NCI-H2196 (cell line): Measurements from ENCODE around the gene SURF4.

Experiments
- DNase-seq: peaks from one replicate; lab custom pipeline; 2025; ENCODE audit not compliant: unreplicated experiment; lab: John Stamatoyannopoulos, UW

The SURF4 gene

GRCh38 chr9:133353548-133353947 is 22.3 kb downstream of the SURF4 start:
- no peak for DNase-seq

- no peak for DNase-seq
These were observed 23.1 kb downstream of the SURF4 start for GRCh38 chr9:133352635-133353340.

- DNase-seq: no peak
These were observed 23.8 kb downstream of the SURF4 start for GRCh38 chr9:133351908-133352634.

DNA sequence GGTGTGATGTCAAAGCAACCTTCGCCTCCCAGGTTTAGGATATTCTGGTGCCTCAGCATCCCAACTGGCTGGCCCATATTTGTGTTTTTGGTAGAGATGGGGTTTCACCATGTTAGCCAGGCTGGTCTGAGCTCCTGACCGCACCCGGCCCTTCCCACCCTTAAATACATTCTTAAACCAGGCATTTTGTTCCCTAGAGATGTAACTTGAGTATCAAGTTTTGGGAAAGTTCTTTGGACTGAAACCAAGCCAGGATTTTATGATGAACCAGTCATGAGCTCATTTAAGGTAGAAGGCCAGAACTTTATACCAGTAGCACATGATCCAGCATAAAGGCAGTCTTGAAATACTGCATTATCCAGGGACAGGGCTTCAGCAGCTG is 24.3 kb downstream of the SURF4 start:
- DNase-seq: no peak

DNA sequence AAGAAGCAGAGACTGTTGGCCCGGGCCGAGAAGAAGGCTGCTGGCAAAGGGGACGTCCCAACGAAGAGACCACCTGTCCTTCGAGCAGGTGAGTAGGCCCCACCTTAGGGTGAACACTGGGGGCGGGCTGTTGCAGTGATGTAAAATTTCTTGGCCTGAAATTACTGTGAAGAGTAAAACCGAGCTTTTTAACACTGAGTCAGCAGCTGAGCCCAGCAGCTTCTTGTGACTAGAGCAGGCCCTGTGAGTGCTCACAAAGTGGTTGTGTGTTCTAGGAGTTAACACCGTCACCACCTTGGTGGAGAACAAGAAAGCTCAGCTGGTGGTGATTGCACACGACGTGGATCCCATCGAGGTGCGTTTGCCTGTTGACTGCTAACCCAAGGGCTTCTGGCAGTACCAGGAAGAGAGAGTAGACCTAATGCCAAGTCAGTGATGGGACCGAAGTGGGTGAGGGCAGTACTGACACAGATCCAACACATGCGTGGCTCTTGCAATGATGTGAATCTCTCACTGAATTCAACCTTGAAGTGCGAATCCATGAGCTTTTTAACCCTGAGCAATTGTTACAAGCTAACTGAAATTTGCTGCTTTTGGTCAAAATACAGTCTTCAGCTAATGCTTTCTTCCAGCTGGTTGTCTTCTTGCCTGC is 25.8 kb downstream of the SURF4 start:
- no peak for DNase-seq

- no peak for DNase-seq
These were observed 26.9 kb downstream of the SURF4 start for GRCh38 chr9:133348718-133349573.

GRCh38 chr9:133347985-133348717 is 27.7 kb downstream of the SURF4 start, which contains the start of the genes MED22 and RPL7A:
Gene MED22, minus strand, starts transcription at chr9:133348131. Its CDS starts 1,469 bp downstream, at chr9:133346662.
Gene RPL7A, plus strand, starts transcription at chr9:133348218. Its CDS starts 26 bp downstream, at chr9:133348244.
- DNase-seq: peak; percentile 89

GRCh38 chr9:133347515-133347984 is 28.3 kb downstream of the SURF4 start:
- DNase-seq: no peak

GRCh38 chr9:133346021-133346785 is 29.7 kb downstream of the SURF4 start:
- DNase-seq: no peak

DNA sequence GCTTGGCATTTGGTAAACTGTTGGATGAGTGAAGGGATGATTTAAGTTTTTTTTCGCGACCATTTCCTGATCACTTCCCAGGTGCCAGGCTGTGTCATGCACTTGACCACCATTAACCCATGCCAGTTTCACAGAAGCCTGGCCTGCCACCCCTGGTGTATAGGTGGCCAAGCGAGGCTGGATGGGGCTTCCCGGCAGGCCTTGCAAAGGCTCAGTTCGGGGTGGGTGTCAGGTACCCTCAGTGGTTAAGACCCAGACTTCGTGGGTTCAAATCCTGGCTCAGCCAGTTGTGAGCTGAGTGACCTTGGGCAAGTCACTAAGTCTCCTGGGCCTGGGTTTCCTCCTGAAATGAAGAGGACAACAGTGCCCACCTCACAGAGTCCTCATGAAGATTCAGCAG is 30.3 kb downstream of the SURF4 start:
- DNase-seq: no peak

DNA sequence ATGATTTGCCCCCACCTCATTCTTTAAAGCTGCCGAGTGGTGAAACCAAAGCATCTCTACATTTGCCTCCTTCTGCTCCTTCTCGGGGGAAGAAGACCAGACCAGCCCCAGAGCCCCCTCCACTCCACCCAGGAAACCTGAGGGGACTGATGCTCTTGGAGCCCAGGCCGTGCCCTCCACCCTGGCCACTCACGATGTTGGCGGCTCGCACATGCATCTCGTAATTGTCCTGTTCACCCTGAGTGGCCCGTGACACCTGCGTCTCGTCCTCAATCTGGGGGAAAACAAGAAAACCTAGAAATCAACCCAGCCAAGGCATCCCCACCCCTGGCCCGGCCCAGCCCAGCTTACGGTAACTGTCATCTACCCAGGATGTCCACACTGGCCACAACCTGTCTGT is 30.9 kb downstream of the SURF4 start:
- DNase-seq: no peak

DNA sequence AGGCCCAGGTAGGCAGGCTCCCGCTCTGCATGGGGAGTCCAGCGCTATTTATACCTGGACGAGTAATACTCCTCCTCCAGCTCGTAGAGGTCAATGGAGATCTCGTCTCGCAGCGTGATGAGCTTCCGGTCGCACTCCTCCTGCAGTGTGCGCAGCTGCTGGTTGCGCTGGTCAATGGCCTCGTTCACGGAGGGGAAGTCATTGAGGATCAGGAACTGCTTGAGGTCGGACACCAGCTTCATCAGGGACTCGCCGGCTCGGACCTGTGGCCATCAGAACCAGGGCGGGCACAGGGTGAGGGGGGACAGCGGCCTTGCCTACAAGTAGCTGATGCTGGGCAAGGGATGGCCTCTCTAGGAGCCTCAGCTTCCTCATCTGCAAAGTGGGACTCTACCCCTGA is 31.8 kb downstream of the SURF4 start:
- DNase-seq: no peak

GRCh38 chr9:133342570-133342969 is 33.3 kb downstream of the SURF4 start:
- DNase-seq: no peak

GRCh38 chr9:133342069-133342406 is 33.8 kb downstream of the SURF4 start:
- DNase-seq: no peak

GRCh38 chr9:133341369-133342068 is 34.3 kb downstream of the SURF4 start:
- DNase-seq: no peak

GRCh38 chr9:133340916-133341315 is 34.9 kb downstream of the SURF4 start:
- no peak for DNase-seq

DNA sequence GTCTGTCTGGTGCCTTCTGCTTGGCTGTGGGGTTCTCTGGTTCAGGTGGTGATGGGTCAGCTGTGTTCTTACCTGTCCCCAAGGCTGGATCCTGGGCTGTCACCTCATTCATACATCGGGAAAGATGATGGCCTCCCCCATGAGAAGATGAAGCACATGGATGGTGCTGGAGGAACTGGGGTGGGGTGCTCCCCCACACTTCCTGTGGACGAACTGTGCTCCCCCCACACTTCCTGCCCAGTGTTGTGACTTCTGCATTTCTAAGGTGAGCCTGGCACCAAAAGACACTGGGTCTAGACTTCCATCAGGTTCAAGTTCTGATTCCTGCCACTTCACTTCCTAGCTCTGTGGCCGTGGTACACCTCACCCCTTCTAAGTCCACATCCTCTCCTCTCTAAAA is 35.6 kb downstream of the SURF4 start:
- no peak for DNase-seq

DNA sequence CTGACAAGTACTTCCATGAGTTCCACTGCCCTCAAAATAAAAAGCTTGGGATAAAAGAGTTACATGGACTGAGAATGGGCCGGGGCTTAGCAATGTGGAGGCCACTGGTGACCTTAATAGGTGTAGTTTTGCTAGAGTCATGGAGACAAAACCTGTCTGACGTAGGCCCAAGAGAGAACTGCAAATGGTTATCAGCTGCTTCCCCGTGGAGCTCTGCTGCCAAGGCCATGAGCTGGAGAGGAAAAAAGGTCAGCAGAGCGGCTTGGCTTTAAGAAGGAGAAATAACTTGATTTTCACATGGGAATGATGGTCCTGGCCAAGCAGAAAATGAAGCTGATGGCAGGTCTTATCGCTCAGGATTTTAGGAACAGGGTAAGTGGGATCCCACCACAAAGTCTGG is 36.2 kb downstream of the SURF4 start:
- no peak for DNase-seq
